HCT116 (cell line): ENCODE measurements around the gene RPS6KC1. TPM values are rescaled to one million over a fixed set of nuclear protein-coding genes. Genes with fewer than 3 reads are reported as not detected.

Source experiments
- ATAC-seq: fragments of 200-7000 bp; cut with Tn5 transposase; 2 replicates; pipeline ENCODE4 v1.9.1; 2020; ENCODE audit warnings: mild to moderate bottlenecking, moderate library complexity
- BruUV-seq: library from RNA; stranded (reverse); fragments of 400-500 nt; replicated peaks from 2 replicates; lab custom pipeline; 2021; lab: Mats Ljungman, UMichigan
- CTCF ChIA-PET: fragments of 300-600 bp; sonication (Branson Sonifier 250); formaldehyde crosslinking; loops from one replicate; lab custom pipeline; 2021; ENCODE audit warnings: antibody characterized with exemption; lab: Charles Lee
- POLR2A ChIA-PET: fragments of 300-600, 350-600 bp; sonication (Branson Sonifier 250); formaldehyde crosslinking; loops from one replicate; lab custom pipeline; 2021; ENCODE audit warnings: antibody characterized with exemption; lab: Charles Lee
- RAD21 ChIA-PET, 2 experiments: fragments of 300-600 bp; sonication (Branson Sonifier 250); formaldehyde crosslinking; loops; one replicate each; lab custom pipeline; 2023; ENCODE audit warnings: low total read pairs in 2 of 2; ENCODE audit not compliant: uncharacterized antibody in 2 of 2, unreplicated experiment in 2 of 2, low non-redundant PET in 1 of 2; lab: Charles Lee
- DNase-seq: peaks from one replicate; pipeline ENCODE4 v3.0.0-alpha.2; 2010; ENCODE audit warnings: low read depth, low spot score
- H2AFZ ChIP-seq: fragments of 200-600 bp; shearing (Covaris generic), sonication (generic); 2 replicates; pipeline ENCODE4 v1.6.1; 2017; ENCODE audit warnings: low read depth, mixed run types, mixed read lengths, antibody characterized with exemption, low read length; ENCODE audit not compliant: poor library complexity, severe bottlenecking
- H3K27ac ChIP-seq: 2 replicates; pipeline ENCODE4 v1.5.1; 2012; ENCODE audit warnings: low read depth, low read length
- H3K27me3 ChIP-seq: fragments of 200-600 bp; sonication (generic); 2 replicates; pipeline ENCODE4 v1.6.1; 2016; ENCODE audit warnings: mixed run types, low read length, mixed read lengths; ENCODE audit not compliant: insufficient read depth
- H3K36me3 ChIP-seq, 2 experiments: fragments of 200-500 bp in 1 of 2; fragments of 200-600 bp in 1 of 2; sonication (Bioruptor generic) in 1 of 2; sonication (generic) in 1 of 2; 2 replicates each; pipeline versions ENCODE4 v1.5.1 to v1.6.1; 2014 to 2016; ENCODE audit warnings: low read length in 2 of 2, inconsistent platforms in 1 of 2, mixed read lengths in 1 of 2, mixed run types in 1 of 2; ENCODE audit not compliant: insufficient read depth in 2 of 2, control insufficient read depth in 1 of 2
- H3K4me1 ChIP-seq, 2 experiments: fragments of 200-600 bp in 1 of 2; sonication (generic) in 1 of 2; 2 replicates each; pipeline versions ENCODE4 v1.5.1 to v1.6.1; 2012 to 2017; ENCODE audit warnings: low read length in 2 of 2, inconsistent platforms in 1 of 2, mild to moderate bottlenecking in 1 of 2, mixed read lengths in 1 of 2, mixed run types in 1 of 2, moderate library complexity in 1 of 2; ENCODE audit not compliant: insufficient read depth in 2 of 2, control insufficient read depth in 1 of 2
- H3K4me2 ChIP-seq: fragments of 200-600 bp; sonication (generic); 2 replicates; pipeline ENCODE4 v1.6.1; 2017; ENCODE audit warnings: mixed run types, low read length, mixed read lengths
- H3K4me3 ChIP-seq, 2 experiments: fragments of 200-600 bp in 1 of 2; sonication (generic) in 1 of 2; replicated peaks in 1 of 2; 2 replicates each; pipeline ENCODE4 v1.5.1; 2011 to 2016; ENCODE audit warnings: low read length in 2 of 2, control low read depth in 1 of 2, low read depth in 1 of 2, mild to moderate bottlenecking in 1 of 2, mixed read lengths in 1 of 2, mixed run types in 1 of 2
- H3K79me2 ChIP-seq: fragments of 200-600 bp; sonication (generic); 2 replicates; pipeline ENCODE4 v1.6.1; 2017; ENCODE audit warnings: mild to moderate bottlenecking, mixed run types, low read length, moderate library complexity, mixed read lengths; ENCODE audit not compliant: insufficient read depth
- H3K9ac ChIP-seq: fragments of 200-600 bp; sonication (generic); 2 replicates; pipeline ENCODE4 v1.6.1; 2016; ENCODE audit warnings: low read length, mixed read lengths
- H3K9me2 ChIP-seq: fragments of 200-600 bp; sonication (generic), shearing (Covaris generic); 2 replicates; pipeline ENCODE4 v1.6.1; 2017; ENCODE audit warnings: mixed run types, mild to moderate bottlenecking, moderate library complexity; ENCODE audit not compliant: insufficient read depth
- H3K9me3 ChIP-seq, 2 experiments: fragments of 200-500 bp in 1 of 2; fragments of 200-600 bp in 1 of 2; sonication (Bioruptor generic) in 1 of 2; sonication (generic) in 1 of 2; 2 replicates each; pipeline ENCODE4 v1.6.1; 2014 to 2017; ENCODE audit warnings: low read length in 2 of 2, mixed read lengths in 2 of 2, inconsistent platforms in 1 of 2, low read depth in 1 of 2, mild to moderate bottlenecking in 1 of 2, mixed run types in 1 of 2, moderate library complexity in 1 of 2; ENCODE audit not compliant: control insufficient read depth in 1 of 2, insufficient read depth in 1 of 2
- H4K20me1 ChIP-seq: fragments of 200-600 bp; sonication (generic), shearing (Covaris generic); 2 replicates; pipeline ENCODE4 v1.6.1; 2017; ENCODE audit warnings: mixed run types, mild to moderate bottlenecking, moderate library complexity; ENCODE audit not compliant: insufficient read depth
- CEBPB ChIP-seq: IDR thresholded peaks from 2 replicates; pipeline ENCODE4 v1.6.1; 2012; ENCODE audit warnings: low read depth
- EGR1 ChIP-seq: IDR thresholded peaks from 2 replicates; pipeline ENCODE4 v1.6.1; 2012; ENCODE audit warnings: low read depth
- EZH2phosphoT487 ChIP-seq: fragments of 200-600 bp; IDR thresholded peaks from 2 replicates; pipeline ENCODE4 v1.6.1; 2018; ENCODE audit warnings: antibody characterized with exemption, borderline replicate concordance
- FOSL1 ChIP-seq: IDR thresholded peaks from 2 replicates; pipeline ENCODE4 v1.6.1; 2012; ENCODE audit warnings: low read depth
- JUND ChIP-seq: IDR thresholded peaks from 2 replicates; pipeline ENCODE4 v1.6.1; 2012
- RAD21 ChIP-seq: IDR thresholded peaks from 2 replicates; pipeline ENCODE4 v1.6.1; 2012; ENCODE audit warnings: low read depth, mild to moderate bottlenecking
- SP1 ChIP-seq: IDR thresholded peaks from 2 replicates; pipeline ENCODE4 v1.6.1; 2012; ENCODE audit warnings: low read depth
- TCF7L2 ChIP-seq: IDR thresholded peaks from 2 replicates; pipeline ENCODE4 v1.7.0; 2011; ENCODE audit warnings: borderline replicate concordance, inconsistent platforms; ENCODE audit not compliant: insufficient read depth, insufficient read length; ENCODE audit errors: extremely low read depth
- ZNF274 ChIP-seq: fragments of 200-500 bp; sonication (Bioruptor generic); IDR thresholded peaks from 2 replicates; pipeline ENCODE4 v1.6.1; 2014; ENCODE audit warnings: mild to moderate bottlenecking, low read depth, low read length, inconsistent platforms
- intact Hi-C: fragments of 100-400 bp; cut with micrococcal nuclease; formaldehyde crosslinking; loops from 2 replicates; pipeline ENCODE4 v1.10.0; 2022
- total RNA-seq: library from RNA; stranded (reverse); gene quantifications from one replicate; pipeline ENCODE4 v1.2.1, GENCODE V29; 2021; ENCODE audit not compliant: unreplicated experiment
- TF ChIP-seq, protein P1 (sequence below): IDR thresholded peaks from 2 replicates; pipeline ENCODE4 v1.6.1; 2012
- TF ChIP-seq, protein P2 (sequence below): IDR thresholded peaks from 2 replicates; pipeline ENCODE4 v1.6.1; 2012; ENCODE audit warnings: low read depth
- TF ChIP-seq, protein P3 (sequence below): IDR thresholded peaks from 2 replicates; pipeline ENCODE4 v1.6.1; 2012
- TF ChIP-seq, protein P4 (sequence below), 3 experiments: fragments of 200-600 bp in 1 of 3; sonication (generic) in 1 of 3; IDR thresholded peaks in 2 of 3; conservative IDR thresholded peaks in 1 of 3; 2 replicates each; pipeline ENCODE4 v1.5.1; 2012 to 2017; ENCODE audit warnings: low read depth in 2 of 3, low read length in 2 of 3, antibody characterized with exemption in 1 of 3, borderline replicate concordance in 1 of 3, control low read depth in 1 of 3, mild to moderate bottlenecking in 1 of 3, mixed read lengths in 1 of 3, mixed run types in 1 of 3, moderate library complexity in 1 of 3; ENCODE audit not compliant: insufficient read depth in 1 of 3

The RPS6KC1 gene
- total RNA-seq, 1 experiment from 2014 or later, result 15.9 TPM

DNA sequence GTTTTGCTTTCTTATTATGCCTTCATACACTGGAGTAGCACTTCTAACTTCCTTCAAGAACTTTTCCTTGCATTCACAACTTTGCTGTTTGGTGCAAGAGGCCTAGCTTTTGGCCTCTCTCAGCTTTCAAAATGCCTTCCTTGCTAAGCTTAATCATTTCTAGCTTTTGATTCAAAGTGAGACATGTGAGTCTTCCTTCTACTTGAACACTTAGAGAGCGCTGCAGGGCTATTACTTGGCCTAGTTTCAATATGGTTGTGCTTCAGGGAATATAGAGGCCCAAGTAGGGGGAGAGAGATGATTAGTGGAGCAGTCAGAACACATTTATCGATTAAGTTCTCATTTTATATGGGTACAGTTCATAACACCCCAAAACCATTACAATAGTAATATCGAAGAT, 47.8 kb upstream of the RPS6KC1 start:
- Histone ChIP-seq H3K4me3 (no peak overlapping the region), H3K9me3 (no peaks in the 10 kb centered on the region), H3K4me2 (no peak overlapping the region), H3K27me3 (no peaks in the 10 kb centered on the region), H3K36me3 (peaks cover 2 to 8% of the 10 kb centered on the region in 2 experiments; a peak in 2 of 4 replicates), H4K20me1 (no peaks in the 10 kb centered on the region), H2AFZ (no peak overlapping the region), H3K9me2 (no peaks in the 10 kb centered on the region), H3K4me1 (no peaks in the 10 kb centered on the region), H3K79me2 (no peaks in the 10 kb centered on the region), H3K9ac (no peak overlapping the region), H3K27ac (no peak overlapping the region)
- intact Hi-C loops, result no loop called here
- no TSS peak for BruUV-seq
- ChIA-PET CTCF (interaction anchor here (1.1 kb wide), 1 partner anchor 9 kb away, joined by 3 read pairs; no protein-coding TSS in a partner anchor), RAD21 (no interaction called here), POLR2A (no interaction called here)
- no peak for ATAC-seq
- DNase-seq, result no peak
- TF ChIP-seq TCF7L2, result no peak
- TF ChIP-seq, all 23 proteins: peak for 0

DNA sequence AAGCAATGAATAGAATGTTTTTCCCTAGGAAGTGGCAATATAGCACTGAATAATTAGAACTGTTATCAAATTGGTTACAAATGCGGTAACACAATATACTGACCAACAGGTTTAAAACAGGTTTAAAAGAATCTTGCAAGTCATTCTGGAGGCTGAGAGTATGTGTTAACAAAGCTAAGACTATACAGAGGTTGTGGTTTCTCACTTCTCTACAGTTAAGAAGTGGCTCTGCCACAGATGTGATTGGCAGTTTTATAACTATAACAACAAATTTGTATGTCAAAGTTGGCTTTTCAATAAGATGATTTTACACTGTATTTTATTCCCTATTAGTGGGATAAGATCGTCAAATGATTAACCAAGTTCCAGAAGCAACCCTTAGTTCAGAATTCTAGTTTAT, 42.5 kb upstream of the RPS6KC1 start:
- Histone ChIP-seq H3K4me3 (no peak overlapping the region), H3K9me3 (no peaks in the 10 kb centered on the region), H2AFZ (no peak overlapping the region), H3K27me3 (no peaks in the 10 kb centered on the region), H3K4me1 (no peaks in the 10 kb centered on the region), H3K9ac (no peak overlapping the region), H3K79me2 (peaks cover 20% of the 10 kb centered on the region), H4K20me1 (no peaks in the 10 kb centered on the region), H3K36me3 (peaks cover 6 to 8% of the 10 kb centered on the region in 2 experiments; a peak in 3 of 4 replicates), H3K4me2 (no peak overlapping the region), H3K9me2 (no peaks in the 10 kb centered on the region), H3K27ac (no peak overlapping the region)
- ChIA-PET CTCF (no interaction called here), RAD21 (no interaction called here), POLR2A (no interaction called here)
- TF ChIP-seq JUND, result no peak
- TF ChIP-seq, protein P1, sequence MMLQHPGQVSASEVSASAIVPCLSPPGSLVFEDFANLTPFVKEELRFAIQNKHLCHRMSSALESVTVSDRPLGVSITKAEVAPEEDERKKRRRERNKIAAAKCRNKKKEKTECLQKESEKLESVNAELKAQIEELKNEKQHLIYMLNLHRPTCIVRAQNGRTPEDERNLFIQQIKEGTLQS, result no peak
- no peak for TF ChIP-seq EGR1
- no peak for TF ChIP-seq TCF7L2
- TF ChIP-seq RAD21, result no peak
- TF ChIP-seq, protein P2, sequence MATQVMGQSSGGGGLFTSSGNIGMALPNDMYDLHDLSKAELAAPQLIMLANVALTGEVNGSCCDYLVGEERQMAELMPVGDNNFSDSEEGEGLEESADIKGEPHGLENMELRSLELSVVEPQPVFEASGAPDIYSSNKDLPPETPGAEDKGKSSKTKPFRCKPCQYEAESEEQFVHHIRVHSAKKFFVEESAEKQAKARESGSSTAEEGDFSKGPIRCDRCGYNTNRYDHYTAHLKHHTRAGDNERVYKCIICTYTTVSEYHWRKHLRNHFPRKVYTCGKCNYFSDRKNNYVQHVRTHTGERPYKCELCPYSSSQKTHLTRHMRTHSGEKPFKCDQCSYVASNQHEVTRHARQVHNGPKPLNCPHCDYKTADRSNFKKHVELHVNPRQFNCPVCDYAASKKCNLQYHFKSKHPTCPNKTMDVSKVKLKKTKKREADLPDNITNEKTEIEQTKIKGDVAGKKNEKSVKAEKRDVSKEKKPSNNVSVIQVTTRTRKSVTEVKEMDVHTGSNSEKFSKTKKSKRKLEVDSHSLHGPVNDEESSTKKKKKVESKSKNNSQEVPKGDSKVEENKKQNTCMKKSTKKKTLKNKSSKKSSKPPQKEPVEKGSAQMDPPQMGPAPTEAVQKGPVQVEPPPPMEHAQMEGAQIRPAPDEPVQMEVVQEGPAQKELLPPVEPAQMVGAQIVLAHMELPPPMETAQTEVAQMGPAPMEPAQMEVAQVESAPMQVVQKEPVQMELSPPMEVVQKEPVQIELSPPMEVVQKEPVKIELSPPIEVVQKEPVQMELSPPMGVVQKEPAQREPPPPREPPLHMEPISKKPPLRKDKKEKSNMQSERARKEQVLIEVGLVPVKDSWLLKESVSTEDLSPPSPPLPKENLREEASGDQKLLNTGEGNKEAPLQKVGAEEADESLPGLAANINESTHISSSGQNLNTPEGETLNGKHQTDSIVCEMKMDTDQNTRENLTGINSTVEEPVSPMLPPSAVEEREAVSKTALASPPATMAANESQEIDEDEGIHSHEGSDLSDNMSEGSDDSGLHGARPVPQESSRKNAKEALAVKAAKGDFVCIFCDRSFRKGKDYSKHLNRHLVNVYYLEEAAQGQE, result no peak
- no peak for TF ChIP-seq CEBPB
- TF ChIP-seq SP1, result no peak
- TF ChIP-seq EZH2phosphoT487, result no peak
- TF ChIP-seq, protein P3, sequence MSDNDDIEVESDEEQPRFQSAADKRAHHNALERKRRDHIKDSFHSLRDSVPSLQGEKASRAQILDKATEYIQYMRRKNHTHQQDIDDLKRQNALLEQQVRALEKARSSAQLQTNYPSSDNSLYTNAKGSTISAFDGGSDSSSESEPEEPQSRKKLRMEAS, result no peak
- TF ChIP-seq ZNF274, result no peak
- TF ChIP-seq, protein P4, sequence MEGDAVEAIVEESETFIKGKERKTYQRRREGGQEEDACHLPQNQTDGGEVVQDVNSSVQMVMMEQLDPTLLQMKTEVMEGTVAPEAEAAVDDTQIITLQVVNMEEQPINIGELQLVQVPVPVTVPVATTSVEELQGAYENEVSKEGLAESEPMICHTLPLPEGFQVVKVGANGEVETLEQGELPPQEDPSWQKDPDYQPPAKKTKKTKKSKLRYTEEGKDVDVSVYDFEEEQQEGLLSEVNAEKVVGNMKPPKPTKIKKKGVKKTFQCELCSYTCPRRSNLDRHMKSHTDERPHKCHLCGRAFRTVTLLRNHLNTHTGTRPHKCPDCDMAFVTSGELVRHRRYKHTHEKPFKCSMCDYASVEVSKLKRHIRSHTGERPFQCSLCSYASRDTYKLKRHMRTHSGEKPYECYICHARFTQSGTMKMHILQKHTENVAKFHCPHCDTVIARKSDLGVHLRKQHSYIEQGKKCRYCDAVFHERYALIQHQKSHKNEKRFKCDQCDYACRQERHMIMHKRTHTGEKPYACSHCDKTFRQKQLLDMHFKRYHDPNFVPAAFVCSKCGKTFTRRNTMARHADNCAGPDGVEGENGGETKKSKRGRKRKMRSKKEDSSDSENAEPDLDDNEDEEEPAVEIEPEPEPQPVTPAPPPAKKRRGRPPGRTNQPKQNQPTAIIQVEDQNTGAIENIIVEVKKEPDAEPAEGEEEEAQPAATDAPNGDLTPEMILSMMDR (IDR thresholded peaks at IDR 0.05 in 2 of 3, conservative IDR thresholded peaks at IDR 0.05 in 1 of 3; ENCODE audit: borderline replicate concordance in 1 of 3, insufficient read depth in 1 of 3, low read depth in 2 of 3, low read length in 2 of 3), result no peak
- no peak for TF ChIP-seq FOSL1
- intact Hi-C loops, result no loop called here
- BruUV-seq, result no TSS peak
- DNase-seq, result no peak
- no peak for ATAC-seq
